Activated T-helper 1 cell treated with anti-CD3 and anti-CD28 coated beads, Interleukin-12 subunit alpha, Interleukin-12 subunit beta, Interleukin-2, Interleukin-4 antibody, amounts not matched to agents 30 ng/mL and 10 ng/mL and 1 ng/mL, durations not matched to agents 14 hours and 24 hours and 36 hours (primary cell): ENCODE results near the gene HOXA13. TPM values are rescaled to one million over a fixed set of nuclear protein-coding genes. Genes with fewer than 3 reads are reported as not detected.

Experiments used
- DNase-seq: peaks from one replicate; pipeline ENCODE4 v3.0.0; 2021; ENCODE audit warnings: low spot score
- H3K27ac Mint-ChIP-seq: one replicate; pipeline ENCODE4 v1.8.0; 2021; ENCODE audit warnings: mild to moderate bottlenecking, mixed read lengths
- H3K27me3 Mint-ChIP-seq: one replicate; pipeline ENCODE4 v1.8.0; 2022; ENCODE audit warnings: mild to moderate bottlenecking, moderate library complexity, mixed read lengths; ENCODE audit not compliant: insufficient read depth
- H3K36me3 Mint-ChIP-seq: one replicate; pipeline ENCODE4 v1.8.0; 2021; ENCODE audit warnings: low read depth, mixed read lengths
- H3K4me1 Mint-ChIP-seq: one replicate; pipeline ENCODE4 v1.8.0; 2021; ENCODE audit warnings: low read depth, mixed read lengths
- H3K4me3 Mint-ChIP-seq: one replicate; pipeline ENCODE4 v1.8.0; 2021; ENCODE audit warnings: mild to moderate bottlenecking, moderate library complexity, mixed read lengths
- H3K9me3 Mint-ChIP-seq: one replicate; pipeline ENCODE4 v1.8.0; 2021; ENCODE audit warnings: mixed read lengths
- intact Hi-C: fragments of 100-400 bp; cut with micrococcal nuclease; formaldehyde crosslinking; loops from one replicate; pipeline ENCODE4 v1.15.1; 2024
- total RNA-seq: library from RNA; stranded (reverse); gene quantifications from 2 replicates; pipeline ENCODE4 v1.2.3, GENCODE V29; 2022

The HOXA13 gene
- total RNA-seq, 1 donor from 2014 or later = not detected

GRCh38 chr7:27191161-27191731, 8.6 kb downstream of the HOXA13 start:
- DNase-seq = no peak
- intact Hi-C loops = loop anchor here (10.0 kb wide), 1 partner anchor 1336 kb away; no protein-coding TSS in a partner anchor
- H3K27ac Mint-ChIP-seq = peak overlapping the region; percentile 34

GRCh38 chr7:27189997-27190748, 9.7 kb downstream of the HOXA13 start:
- Mint-ChIP-seq H3K9me3 (no peaks in the 10 kb centered on the region), H3K27me3 (peaks cover 89% of the 10 kb centered on the region), H3K27ac (peak overlapping the region; percentile 15), H3K36me3 (no peaks in the 10 kb centered on the region), H3K4me3 (no peak overlapping the region), H3K4me1 (no peaks in the 10 kb centered on the region)
- intact Hi-C loops = loop anchor here (5.0 to 10.0 kb wide), 2 partner anchors 52 to 1335 kb away; partner anchors contain the start of gene EVX1
- DNase-seq = no peak

More at GRCh38 chr7:27191161-27191731, 8.6 kb downstream of the HOXA13 start:
- no peaks in the 10 kb centered on the region for H3K36me3 Mint-ChIP-seq
- H3K9me3 Mint-ChIP-seq = no peaks in the 10 kb centered on the region
- peaks cover 86% of the 10 kb centered on the region for H3K27me3 Mint-ChIP-seq
- no peak overlapping the region for H3K4me3 Mint-ChIP-seq
- H3K4me1 Mint-ChIP-seq = no peaks in the 10 kb centered on the region

GRCh38 chr7:27189295-27189996, 10.4 kb downstream of the HOXA13 start:
- Mint-ChIP-seq H3K27ac (peak overlapping the region; percentile 15), H3K4me1 (no peaks in the 10 kb centered on the region), H3K36me3 (no peaks in the 10 kb centered on the region), H3K4me3 (no peak overlapping the region), H3K9me3 (no peaks in the 10 kb centered on the region), H3K27me3 (peaks cover 88% of the 10 kb centered on the region)
- no peak for DNase-seq
- intact Hi-C loops = loop anchor here (5.0 kb wide), 1 partner anchor 53 kb away; the partner anchor contains the start of gene EVX1

GRCh38 chr7:27188386-27189294, 11.3 kb downstream of the HOXA13 start:
- peak overlapping the region; percentile 54 for H3K4me3 Mint-ChIP-seq
- H3K36me3 Mint-ChIP-seq = no peaks in the 10 kb centered on the region
- intact Hi-C loops = loop anchor here (5.0 kb wide), 1 partner anchor 54 kb away; the partner anchor contains the start of gene EVX1
- H3K27ac Mint-ChIP-seq = peak overlapping the region; percentile 40
- DNase-seq = no peak
- H3K4me1 Mint-ChIP-seq = no peaks in the 10 kb centered on the region
- H3K27me3 Mint-ChIP-seq = peaks cover 86% of the 10 kb centered on the region
- H3K9me3 Mint-ChIP-seq = no peaks in the 10 kb centered on the region

GRCh38 chr7:27187475-27188385, 12.2 kb downstream of the HOXA13 start:
- Mint-ChIP-seq H3K27ac (no peak overlapping the region), H3K4me1 (no peaks in the 10 kb centered on the region), H3K4me3 (no peak overlapping the region), H3K27me3 (peaks cover 87% of the 10 kb centered on the region), H3K9me3 (no peaks in the 10 kb centered on the region), H3K36me3 (no peaks in the 10 kb centered on the region)
- intact Hi-C loops = loop anchor here (5.0 kb wide), 1 partner anchor 55 kb away; the partner anchor contains the start of gene EVX1
- no peak for DNase-seq

- no peaks in the 10 kb centered on the region for H3K36me3 Mint-ChIP-seq
- intact Hi-C loops = loop anchor here (5.0 kb wide), 1 partner anchor 55 kb away; the partner anchor contains the start of gene EVX1
- DNase-seq = no peak
- H3K4me3 Mint-ChIP-seq = no peak overlapping the region
- H3K27ac Mint-ChIP-seq = no peak overlapping the region
- peaks cover 86% of the 10 kb centered on the region for H3K27me3 Mint-ChIP-seq
- H3K9me3 Mint-ChIP-seq = no peaks in the 10 kb centered on the region
- H3K4me1 Mint-ChIP-seq = no peaks in the 10 kb centered on the region
Observed at GRCh38 chr7:27186668-27187474, 13.0 kb downstream of the HOXA13 start.

- Mint-ChIP-seq H3K9me3 (no peaks in the 10 kb centered on the region), H3K4me1 (no peaks in the 10 kb centered on the region), H3K36me3 (no peaks in the 10 kb centered on the region), H3K4me3 (no peak overlapping the region), H3K27ac (peak overlapping the region; percentile 87), H3K27me3 (peaks cover 84% of the 10 kb centered on the region)
- intact Hi-C loops = loop anchor here (1.0 to 5.0 kb wide), 4 partner anchors 13 to 56 kb away; partner anchors contain the start of genes EVX1 and HOXA3
- no peak for DNase-seq
Observed at GRCh38 chr7:27185854-27186667, 13.8 kb downstream of the HOXA13 start.

- no peak for DNase-seq
- intact Hi-C loops = loop anchor here (1.0 to 5.0 kb wide), 4 partner anchors 14 to 57 kb away; partner anchors contain the start of genes EVX1 and HOXA3
- Mint-ChIP-seq H3K27ac (peak within 1 kb of the TSS; percentile 87), H3K4me3 (peak within 1 kb of the TSS; percentile 26), H3K27me3 (peaks cover 83% of the 10 kb centered on the region), H3K9me3 (no peaks in the 10 kb centered on the region), H3K4me1 (no peaks in the 10 kb centered on the region), H3K36me3 (no peaks in the 10 kb centered on the region)
Observed at GRCh38 chr7:27185013-27185853, 14.7 kb downstream of the HOXA13 start, which contains the start of gene HOXA11. Gene HOXA11 (minus strand): TSS chr7:27185232. CDS start chr7:27185144, 88 bp downstream.

- Mint-ChIP-seq H3K9me3 (no peaks in the 10 kb centered on the region), H3K36me3 (no peaks in the 10 kb centered on the region), H3K27ac (peak overlapping the region; percentile 87), H3K4me3 (no peak overlapping the region), H3K27me3 (peaks cover 81% of the 10 kb centered on the region), H3K4me1 (peaks cover 5% of the 10 kb centered on the region)
- intact Hi-C loops = loop anchor here (1.0 to 5.0 kb wide), 6 partner anchors 10 to 58 kb away; partner anchors contain the start of genes EVX1, HOXA10 and HOXA3
- DNase-seq = no peak
Observed at GRCh38 chr7:27184337-27185012, 15.4 kb downstream of the HOXA13 start.
